ENCODE data around the gene RAB40C. TPM values are rescaled to one million over a fixed set of nuclear protein-coding genes. Genes with fewer than 3 reads are reported as not detected.

The RAB40C gene
- total and polyA plus RNA-seq, 9 of the 15 experiments (the other 6 are each of a cell fraction or from before 2014, with no cell fraction given): 0.17 to 23.4 (median 8.7) TPM

DNA sequence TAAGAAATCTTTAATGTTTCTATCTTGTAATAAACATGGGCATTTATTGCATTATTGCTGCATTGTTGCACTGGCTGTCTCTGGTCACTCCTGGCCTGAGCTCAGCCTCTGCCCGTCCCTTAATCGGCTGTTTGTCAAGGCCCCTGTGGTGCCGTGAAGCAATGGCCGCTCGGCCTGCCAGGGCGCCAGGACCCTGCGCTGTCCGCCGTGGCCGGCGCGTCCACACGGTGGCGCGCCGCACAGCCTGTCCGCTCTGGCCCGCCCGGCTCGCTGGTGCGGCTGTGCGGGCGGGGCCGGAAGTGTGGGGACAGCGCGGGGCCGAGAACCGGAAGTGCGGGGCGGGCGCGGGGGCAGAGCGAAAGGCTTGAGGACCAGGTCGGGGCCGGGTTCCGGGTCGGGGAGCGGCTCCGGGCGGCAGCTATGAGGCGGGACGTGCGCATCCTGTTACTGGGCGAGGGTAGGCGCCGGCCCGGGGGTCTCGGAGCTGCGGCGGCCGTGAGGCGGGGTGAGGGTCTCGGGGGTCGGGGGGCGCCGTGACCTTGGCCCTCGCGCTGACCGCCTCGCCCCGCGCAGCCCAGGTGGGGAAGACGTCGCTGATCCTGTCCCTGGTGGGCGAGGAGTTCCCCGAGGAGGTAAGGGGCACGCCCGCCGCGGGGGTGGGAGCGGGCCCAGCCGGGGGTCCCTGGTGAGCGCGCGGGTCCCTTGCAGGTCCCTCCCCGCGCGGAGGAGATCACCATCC is 78.1 kb downstream of the RAB40C start, which contains the start of gene RHOT2 (continued):
- TF ChIP-seq USF1 (CRISPR knock-in tag; IDR thresholded peaks at IDR 0.05): no peak
- no peak for TF ChIP-seq HNRNPUL1 (IDR thresholded peaks at IDR 0.05; ENCODE audit: low read length)
- peak; percentile 63; the same call in 1 of the 2 replicates for TF ChIP-seq ZNF740 (CRISPR knock-in tag; IDR thresholded peaks at IDR 0.05)
- no peak for TF ChIP-seq ZNF740 (tag; IDR thresholded peaks at IDR 0.05)
- TF ChIP-seq SMARCB1 (IDR thresholded peaks at IDR 0.05; ENCODE audit: insufficient read length, low read depth): no peak
- TF ChIP-seq ZNF668 (CRISPR knock-in tag; IDR thresholded peaks at IDR 0.05): no peak
- TF ChIP-seq ZNF444 (CRISPR knock-in tag; IDR thresholded peaks at IDR 0.05): no peak
- peak; percentile 18; the same call in 1 of the 2 replicates for TF ChIP-seq PML (IDR thresholded peaks at IDR 0.05; ENCODE audit: low read length)
- TF ChIP-seq, protein P1, sequence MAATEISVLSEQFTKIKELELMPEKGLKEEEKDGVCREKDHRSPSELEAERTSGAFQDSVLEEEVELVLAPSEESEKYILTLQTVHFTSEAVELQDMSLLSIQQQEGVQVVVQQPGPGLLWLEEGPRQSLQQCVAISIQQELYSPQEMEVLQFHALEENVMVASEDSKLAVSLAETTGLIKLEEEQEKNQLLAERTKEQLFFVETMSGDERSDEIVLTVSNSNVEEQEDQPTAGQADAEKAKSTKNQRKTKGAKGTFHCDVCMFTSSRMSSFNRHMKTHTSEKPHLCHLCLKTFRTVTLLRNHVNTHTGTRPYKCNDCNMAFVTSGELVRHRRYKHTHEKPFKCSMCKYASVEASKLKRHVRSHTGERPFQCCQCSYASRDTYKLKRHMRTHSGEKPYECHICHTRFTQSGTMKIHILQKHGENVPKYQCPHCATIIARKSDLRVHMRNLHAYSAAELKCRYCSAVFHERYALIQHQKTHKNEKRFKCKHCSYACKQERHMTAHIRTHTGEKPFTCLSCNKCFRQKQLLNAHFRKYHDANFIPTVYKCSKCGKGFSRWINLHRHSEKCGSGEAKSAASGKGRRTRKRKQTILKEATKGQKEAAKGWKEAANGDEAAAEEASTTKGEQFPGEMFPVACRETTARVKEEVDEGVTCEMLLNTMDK (IDR thresholded peaks at IDR 0.05; ENCODE audit: borderline replicate concordance, insufficient read depth, low read depth, low read length, poor library complexity, severe bottlenecking): peak; percentile 99
- 0 out of 2 replicates have a peak, but pooled peaks have one; percentile 38 for TF ChIP-seq ETV1 (tag; conservative IDR thresholded peaks at IDR 0.05; ENCODE audit: low read depth)
- peak; percentile 79 for TF ChIP-seq ETS1 (conservative IDR thresholded peaks at IDR 0.05; ENCODE audit: control insufficient read depth, low read depth, low read length)
- TF ChIP-seq ZNF175 (CRISPR knock-in tag; IDR thresholded peaks at IDR 0.05; ENCODE audit: low read depth): no peak
- TF ChIP-seq TGIF2 (CRISPR knock-in tag; IDR thresholded peaks at IDR 0.05): peak; percentile 45; the same call in 1 of the 2 replicates
- TF ChIP-seq C11orf30 (IDR thresholded peaks at IDR 0.05; ENCODE audit: low read depth): peak; percentile 60; the same call in 1 of the 2 replicates
- TF ChIP-seq ZBTB11 (CRISPR knock-in tag; IDR thresholded peaks at IDR 0.05): peak; percentile 61 to 96 (median 84); a peak in 5 of 6 replicates
- TF ChIP-seq HLTF (IDR thresholded peaks at IDR 0.05): no peak
